Kidney capillary endothelial cell (primary cell): ENCODE measurements around the gene PIEZO1.
"Not testable (repeated sequence)": the region's sequence is repeated elsewhere in the genome, so short reads cannot be mapped to it uniquely, and the experiment has no call there.

ENCODE experiments used
- DNase-seq: peaks from one replicate; pipeline ENCODE4 v3.0.0-alpha.2; 2018; ENCODE audit warnings: low spot score

PIEZO1 gene

GRCh38 chr16:88781140-88782077 is 3.6 kb downstream of the PIEZO1 start:
- DNase-seq, result no peak

GRCh38 chr16:88780142-88781062 is 4.6 kb downstream of the PIEZO1 start:
- no peak for DNase-seq

GRCh38 chr16:88779406-88780141 is 5.4 kb downstream of the PIEZO1 start:
- no peak for DNase-seq

DNA sequence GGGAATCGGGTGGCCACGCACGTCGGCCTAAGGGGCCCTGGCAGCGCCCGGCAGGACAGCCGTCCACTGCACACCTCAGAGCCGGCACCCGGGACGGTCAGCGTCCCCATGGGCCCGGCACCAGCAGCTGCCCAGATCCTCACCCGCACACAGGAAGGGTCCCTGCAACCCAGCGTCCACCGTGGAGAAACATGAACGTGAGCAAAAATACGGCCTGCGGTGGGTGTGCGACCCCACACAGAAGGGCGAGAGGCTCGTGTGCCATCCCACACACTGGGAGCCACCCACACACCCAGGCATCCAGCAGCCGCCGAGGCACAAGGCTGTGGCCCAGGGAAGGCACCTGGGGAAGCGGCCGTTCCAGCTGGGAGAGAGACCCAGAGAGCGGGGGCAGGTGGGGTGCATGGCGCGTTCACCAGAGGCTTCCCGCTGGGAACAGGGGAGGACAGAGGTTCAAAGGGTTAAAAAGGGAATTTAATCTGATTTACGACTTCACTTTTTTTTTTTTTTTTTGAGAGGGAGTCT is 6.4 kb downstream of the PIEZO1 start:
- DNase-seq, result no peak

DNA sequence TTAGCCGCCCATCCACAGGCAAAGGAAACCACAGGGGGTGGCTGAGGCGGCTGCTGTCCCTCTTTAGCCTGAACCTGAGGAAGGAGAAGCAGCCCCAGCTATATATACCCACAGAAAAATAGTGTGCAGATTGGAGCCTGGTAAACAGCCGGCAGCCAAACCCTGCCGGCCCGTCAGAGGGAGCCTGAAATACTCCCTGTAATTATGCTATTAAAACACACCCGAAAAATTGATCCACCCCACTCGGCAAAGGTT is 6.8 kb downstream of the PIEZO1 start:
- no peak for DNase-seq

DNA sequence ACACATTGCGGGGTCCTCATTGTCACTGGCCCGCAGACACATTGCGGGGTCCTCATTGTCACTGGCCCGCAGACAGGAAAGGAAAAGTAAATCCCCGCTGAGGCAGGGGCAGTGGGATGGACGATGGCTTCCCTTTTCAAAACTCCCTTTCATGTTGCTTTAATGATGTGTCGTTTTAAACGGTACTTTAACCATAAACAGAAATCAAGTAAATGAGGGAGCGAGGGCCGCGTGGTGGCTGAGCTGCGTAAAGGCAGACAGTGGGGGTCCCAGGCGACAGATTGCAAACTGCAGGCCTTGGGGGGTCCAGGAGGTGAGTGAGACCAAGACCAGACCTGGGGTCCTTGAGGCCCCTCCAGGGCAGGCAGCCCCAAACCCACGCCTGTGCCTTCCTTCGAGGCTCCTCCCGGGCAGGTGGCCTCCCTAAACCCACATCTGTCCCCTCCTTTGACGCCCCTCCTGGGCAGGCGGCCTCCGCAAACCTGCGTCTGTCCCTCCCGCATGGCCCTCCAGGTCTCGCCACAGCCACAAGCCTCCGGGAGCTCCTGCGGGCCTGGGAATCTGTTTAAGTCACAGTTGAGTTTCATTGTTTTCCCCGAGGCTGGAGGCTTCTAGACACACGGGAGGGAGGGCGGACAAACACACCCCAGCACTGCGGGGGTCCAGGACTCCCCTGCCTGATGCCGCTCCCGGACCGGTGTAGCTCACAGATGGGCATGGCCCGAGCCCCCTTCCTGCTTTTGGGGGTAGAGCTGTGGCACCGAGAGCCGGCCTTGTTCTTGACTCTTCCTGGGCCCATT is 7.3 kb downstream of the PIEZO1 start:
- DNase-seq, result no peak

DNA sequence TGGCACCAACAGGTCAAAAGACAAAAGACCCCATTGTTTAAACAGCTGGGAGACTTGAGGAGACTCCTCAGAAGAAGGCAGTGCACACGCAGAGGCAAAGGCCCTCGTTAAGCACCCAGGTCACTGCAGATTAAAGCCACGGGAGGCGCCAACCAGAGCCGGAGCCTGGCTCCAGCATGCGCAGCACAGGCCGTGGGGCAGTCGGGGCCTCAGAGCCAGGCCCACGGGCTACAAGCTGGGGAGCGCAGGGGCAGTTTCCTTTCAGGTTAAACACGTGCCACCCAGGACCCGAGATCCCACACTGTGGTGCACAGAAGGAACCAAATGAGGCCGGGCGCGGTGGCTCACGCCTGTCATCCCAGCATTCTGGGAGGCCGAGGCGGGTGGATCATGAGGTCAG is 9.2 kb downstream of the PIEZO1 start:
- DNase-seq, result no peak

GRCh38 chr16:88774544-88775393 is 10.3 kb downstream of the PIEZO1 start:
- DNase-seq, result no peak

GRCh38 chr16:88773812-88774291 is 11.2 kb downstream of the PIEZO1 start:
- peak; percentile 83 for DNase-seq

- no peak for DNase-seq
Observed at GRCh38 chr16:88772871-88773811, 11.9 kb downstream of the PIEZO1 start.

DNA sequence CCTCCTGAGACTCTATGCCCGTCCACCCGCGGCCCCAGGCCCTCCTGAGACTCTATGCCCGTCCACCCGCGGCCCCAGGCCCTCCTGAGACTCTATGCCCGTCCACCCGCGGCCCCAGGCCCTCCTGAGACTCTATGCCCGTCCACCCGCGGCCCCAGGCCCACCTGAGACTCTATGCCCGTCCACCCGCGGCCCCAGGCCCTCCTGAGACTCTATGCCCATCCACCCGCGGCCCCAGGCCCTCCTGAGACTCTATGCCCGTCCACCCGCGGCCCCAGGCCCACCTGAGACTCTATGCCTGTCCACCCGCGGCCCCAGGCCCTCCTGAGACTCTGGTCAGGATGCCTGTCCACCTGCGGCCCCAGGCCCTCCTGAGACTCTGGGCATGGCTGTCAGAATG is 13.2 kb downstream of the PIEZO1 start:
- DNase-seq, result not testable (repeated sequence)

GRCh38 chr16:88771294-88771772 is 13.7 kb downstream of the PIEZO1 start:
- DNase-seq, result no peak

- DNase-seq, result no peak
Observed at GRCh38 chr16:88770461-88771293, 14.3 kb downstream of the PIEZO1 start.

- DNase-seq, result no peak
Observed at GRCh38 chr16:88769617-88770460, 15.2 kb downstream of the PIEZO1 start.

DNA sequence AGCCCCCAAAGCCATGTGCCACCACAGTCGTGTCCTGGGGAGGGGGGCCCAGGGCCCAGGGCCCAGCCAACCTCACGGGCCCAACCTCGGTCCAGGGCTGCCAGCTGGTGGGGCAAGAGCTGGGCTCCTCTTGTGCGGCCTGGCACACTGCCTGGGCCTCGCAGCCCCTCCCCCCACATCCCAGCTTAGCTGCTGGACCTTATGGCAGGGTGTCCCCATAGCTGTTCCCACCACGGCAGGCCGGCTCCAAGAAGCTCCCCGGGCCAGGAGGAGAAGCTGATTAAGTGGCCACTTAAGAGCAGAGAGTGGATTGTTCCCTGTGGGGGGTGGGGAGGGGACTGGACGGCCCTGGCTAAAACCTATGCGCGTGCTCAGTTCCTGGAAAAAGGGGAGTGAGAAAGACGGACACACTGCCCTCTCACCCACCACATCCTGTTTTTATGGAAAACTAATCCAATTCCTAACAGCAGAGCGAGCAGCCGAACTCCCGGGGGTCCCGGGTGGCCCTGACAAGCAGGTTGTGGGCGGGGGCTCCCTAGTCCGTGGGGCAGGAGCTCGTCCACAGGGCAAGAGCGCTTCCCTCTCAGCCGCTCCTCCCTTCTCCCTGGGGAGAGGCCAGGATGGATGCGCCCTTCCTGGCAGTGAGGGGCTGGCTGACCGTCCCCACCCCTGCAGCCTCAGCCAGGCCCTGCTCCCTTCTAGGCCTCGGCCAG is 16.8 kb downstream of the PIEZO1 start:
- no peak for DNase-seq

DNA sequence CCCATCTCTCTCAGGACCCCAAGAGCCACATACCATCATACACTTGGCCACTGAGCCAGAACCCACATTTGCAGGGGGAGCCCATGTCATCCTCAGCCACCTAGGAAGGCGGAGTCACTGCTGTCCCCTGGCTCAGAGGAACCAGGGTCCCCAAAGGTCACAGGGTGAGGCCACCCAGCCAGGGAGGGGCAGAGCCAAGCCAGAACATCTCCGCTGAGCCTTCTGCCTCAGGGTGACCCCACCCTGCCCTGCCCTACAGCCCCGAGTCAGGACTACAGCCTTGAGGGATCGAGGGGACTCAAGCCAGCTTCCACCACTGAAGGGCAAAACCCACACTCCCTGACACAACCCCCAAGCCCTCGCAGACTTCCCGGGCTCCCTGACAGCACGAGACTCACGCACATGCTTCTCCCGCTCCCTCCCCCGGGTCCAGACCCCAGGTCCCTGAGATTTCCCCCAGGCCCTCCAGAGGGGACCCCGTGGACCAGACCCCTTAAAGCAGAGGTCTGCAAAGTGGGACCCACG is 17.4 kb downstream of the PIEZO1 start:
- no peak for DNase-seq
